Measurements from ENCODE around the gene PBX4. TPM values are rescaled to one million over a fixed set of nuclear protein-coding genes. Genes with fewer than 3 reads are reported as not detected.
"Not testable (repeated sequence)": the region's sequence is repeated elsewhere in the genome, so short reads cannot be mapped to it uniquely, and the experiment has no call there.

The PBX4 gene
- polyA plus RNA-seq (2014; cell fraction: cytosol; rRNA removed), result 2.2 and 5.2 TPM in 2 replicates
- 11.2 and 13.7 TPM in 2 replicates for polyA plus RNA-seq (2014; cell fraction: nucleus; rRNA removed)

GRCh38 chr19:19618219-19619051 lies at the start of gene PBX4:
Gene PBX4, minus strand, starts transcription at chr19:19618687. Its CDS starts 58 bp downstream, at chr19:19618629.
- peak; percentile 96 for DNase-seq (ENCODE audit: low spot score)

GRCh38 chr19:19665420-19665948 lies 47.0 kb upstream of the PBX4 start:
- DNase-seq (ENCODE audit: low spot score), result not testable (repeated sequence)

- DNase-seq (ENCODE audit: low spot score), result peak; percentile 98
Observed at GRCh38 chr19:19663256-19664120, 45.0 kb upstream of the PBX4 start, which contains the start of gene ATP13A1. Gene ATP13A1, minus strand, starts transcription at chr19:19663676. Its CDS starts 10 bp downstream, at chr19:19663666.

DNA sequence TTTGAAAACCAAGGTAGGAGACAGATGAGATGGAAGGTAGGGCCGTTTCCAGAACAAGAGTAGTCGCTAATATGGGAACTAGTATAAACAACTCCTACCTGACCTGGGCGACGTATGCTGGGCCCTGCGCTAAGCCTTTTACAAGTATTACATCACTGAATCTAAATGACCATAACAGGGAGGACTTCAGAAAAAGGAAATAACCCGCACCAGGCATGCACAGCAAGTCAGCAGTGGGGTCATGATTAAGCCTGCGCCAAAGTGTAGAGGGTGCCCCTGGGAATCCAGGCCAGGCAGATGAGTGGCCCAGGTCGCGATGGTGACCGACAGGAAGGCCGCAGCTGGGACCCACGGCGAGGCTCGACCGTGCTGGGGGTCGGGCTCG lies 44.4 kb upstream of the PBX4 start:
- DNase-seq (ENCODE audit: low spot score), result no peak

DNA sequence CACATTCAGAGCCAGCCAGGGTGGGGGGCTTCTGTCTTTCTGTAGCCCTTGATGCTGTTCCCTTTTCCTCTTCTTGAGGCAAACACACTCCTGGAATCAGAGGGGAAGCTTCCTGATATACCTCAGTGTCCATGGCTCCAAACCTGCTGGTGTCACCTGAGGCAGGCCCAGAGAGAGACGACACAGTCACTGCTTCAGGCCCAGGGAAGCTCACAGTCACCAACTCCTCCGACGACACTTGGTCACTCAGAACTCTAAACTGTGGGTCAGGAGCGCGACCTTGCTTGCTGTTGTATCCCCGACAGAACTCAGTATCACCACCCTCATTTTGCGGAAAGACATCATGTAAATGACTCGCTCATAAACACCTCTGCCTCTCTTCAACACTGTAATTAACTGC lies 43.9 kb upstream of the PBX4 start:
- no peak for DNase-seq (ENCODE audit: low spot score)

DNA sequence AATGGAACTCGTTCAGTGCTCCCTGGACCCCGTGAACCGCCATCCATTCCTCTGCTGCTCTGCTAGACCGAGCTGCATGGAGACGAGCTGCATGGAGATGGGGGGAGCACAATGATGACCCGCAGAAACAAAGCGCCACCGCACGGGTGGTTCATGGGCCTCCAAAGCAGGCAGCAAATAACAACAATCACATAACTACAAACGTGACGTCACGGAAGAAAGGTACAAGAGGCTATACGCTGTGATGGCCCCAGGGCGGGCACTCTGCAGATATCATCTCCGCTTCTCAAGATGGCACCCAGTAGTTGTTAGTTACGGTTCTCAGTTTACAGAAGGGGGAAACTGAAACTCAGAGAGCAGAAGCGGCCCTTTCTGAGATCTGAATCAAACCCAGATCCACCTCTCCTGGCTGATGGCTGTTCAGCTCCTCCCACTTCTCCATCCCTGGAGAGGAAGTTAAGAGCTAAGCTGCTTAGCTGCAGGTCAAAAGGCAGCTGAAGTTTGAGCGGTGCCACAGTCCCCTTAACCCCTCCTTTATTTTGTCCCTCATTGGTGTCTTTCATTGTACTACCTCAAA lies 43.3 kb upstream of the PBX4 start:
- no peak for DNase-seq (ENCODE audit: low spot score)

DNA sequence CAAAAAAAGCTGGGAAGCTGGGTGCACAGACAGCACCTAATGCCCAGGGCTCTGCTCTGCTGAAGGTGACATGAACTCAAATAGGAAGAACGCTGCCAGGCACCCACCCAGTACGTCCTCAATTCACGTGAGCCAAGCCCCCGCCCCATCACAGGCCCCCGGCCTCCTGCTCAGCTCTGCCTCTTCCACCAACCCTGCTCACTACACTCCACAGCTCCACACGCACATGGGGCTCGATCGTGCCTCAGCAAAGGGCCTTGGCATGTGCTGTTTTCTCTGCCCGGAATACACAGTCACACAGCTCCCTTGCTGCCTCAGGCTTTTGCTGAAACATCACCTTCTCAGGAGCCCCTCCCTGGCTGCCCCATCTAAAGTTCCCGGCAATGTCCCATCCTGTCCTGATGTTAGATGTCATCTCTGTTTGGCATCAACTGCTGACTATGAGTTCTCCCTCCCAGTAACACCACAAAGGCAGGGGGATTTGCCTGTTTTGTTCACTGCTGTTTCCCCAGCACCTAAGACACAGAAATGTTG lies 42.7 kb upstream of the PBX4 start:
- no peak for DNase-seq (ENCODE audit: low spot score)

- no peak for DNase-seq (ENCODE audit: low spot score)
Observed at GRCh38 chr19:19659646-19660245, 41.3 kb upstream of the PBX4 start.

DNA sequence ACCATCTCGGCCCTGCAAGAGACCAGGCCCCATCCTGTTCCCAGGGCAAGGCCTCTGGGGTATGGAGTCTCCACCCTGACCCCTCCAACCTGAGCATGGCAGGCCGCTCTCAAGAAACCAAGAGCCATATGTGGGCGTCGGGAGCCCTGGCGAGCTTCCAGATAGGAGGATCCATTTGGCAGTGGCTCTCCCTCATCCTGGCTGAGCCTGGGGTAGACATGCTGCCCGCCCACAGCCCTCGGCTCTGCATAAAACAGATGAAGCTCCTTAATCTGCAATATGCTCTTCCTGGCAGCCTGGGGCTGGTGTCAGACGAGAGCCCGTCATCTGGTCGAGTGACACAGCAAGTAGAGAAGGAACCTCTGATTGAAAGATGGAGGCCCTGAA lies 38.9 kb upstream of the PBX4 start:
- no peak for DNase-seq (ENCODE audit: low spot score)

- no peak for DNase-seq (ENCODE audit: low spot score)
Observed at GRCh38 chr19:19656451-19657396, 38.2 kb upstream of the PBX4 start.

GRCh38 chr19:19655641-19656343 lies 37.3 kb upstream of the PBX4 start:
- DNase-seq (ENCODE audit: low spot score), result no peak

DNA sequence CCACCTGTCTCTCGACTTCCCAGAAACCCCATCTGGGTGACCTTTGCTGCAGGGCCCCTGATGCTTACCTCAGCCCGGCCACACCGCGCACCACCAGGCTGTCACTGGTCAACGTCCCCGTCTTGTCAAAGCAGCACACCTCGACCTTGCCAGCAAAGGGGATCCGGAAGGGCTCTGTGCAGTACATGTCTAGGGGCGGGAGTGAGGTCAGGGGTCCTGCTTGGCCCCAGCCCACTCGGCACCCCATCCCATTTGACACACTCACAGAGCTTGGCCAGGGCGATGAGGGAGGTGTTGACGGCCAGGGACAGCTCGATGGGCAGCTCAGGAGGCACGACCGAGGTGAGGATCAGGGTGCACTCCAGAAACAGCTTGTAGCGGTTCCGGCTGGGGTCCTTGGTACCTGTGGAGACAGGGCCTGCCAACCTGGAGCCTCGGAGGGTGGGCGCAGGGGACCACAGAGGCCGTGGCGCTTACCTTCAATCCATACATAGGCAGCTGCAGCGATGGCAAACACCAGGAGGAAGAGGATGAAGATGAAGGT lies 36.6 kb upstream of the PBX4 start:
- no peak for DNase-seq (ENCODE audit: low spot score)

- DNase-seq (ENCODE audit: low spot score), result no peak
Observed at GRCh38 chr19:19654441-19654840, 36.0 kb upstream of the PBX4 start.

- no peak for DNase-seq (ENCODE audit: low spot score)
Observed at GRCh38 chr19:19653597-19654147, 35.2 kb upstream of the PBX4 start.

- DNase-seq (ENCODE audit: low spot score), result no peak
Observed at GRCh38 chr19:19652482-19653295, 34.2 kb upstream of the PBX4 start.

DNA sequence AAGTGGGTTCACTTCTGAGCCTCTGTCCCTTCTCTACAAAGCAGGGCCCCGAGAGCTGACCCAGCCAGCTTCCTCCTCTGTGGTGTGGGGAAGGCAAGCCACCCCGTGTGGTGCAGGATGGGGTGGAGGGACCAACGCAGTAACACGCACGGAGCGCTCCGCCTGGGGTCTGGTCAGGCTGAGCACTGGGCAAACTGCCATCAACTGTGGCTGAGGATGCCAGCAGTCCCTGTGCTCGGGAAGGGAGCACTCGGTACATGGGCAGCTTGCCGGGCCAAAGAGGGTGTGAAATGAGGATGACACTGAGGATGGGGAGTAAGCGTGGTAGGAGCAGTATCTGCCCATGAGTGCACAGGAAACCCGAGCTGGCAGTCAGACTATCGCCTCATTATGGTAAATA lies 32.6 kb upstream of the PBX4 start:
- no peak for DNase-seq (ENCODE audit: low spot score)

DNA sequence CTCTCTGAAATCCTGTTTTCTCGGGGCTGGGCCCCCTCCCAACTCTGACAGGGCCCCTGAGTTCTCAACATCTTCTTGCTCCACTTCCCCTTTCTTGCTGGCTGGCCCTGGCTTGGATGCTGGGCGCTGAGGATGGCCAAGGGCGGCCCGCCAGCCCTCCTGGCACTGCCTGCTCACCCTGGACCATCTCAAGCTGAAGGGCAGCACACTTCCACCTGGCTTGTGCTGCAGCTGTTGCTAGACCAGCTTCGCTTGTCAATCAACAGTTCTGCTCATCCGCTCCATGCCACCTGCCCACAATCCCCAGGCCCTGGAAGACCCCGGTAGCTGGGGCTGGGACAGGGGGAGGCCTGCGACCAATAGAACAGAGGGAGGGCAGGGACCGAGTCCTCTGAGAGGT lies 31.8 kb upstream of the PBX4 start:
- no peak for DNase-seq (ENCODE audit: low spot score)

- DNase-seq (ENCODE audit: low spot score), result no peak
Observed at GRCh38 chr19:19649580-19649995, 31.1 kb upstream of the PBX4 start.

Data from SK-N-DZ (cell line).